ENCODE data around the gene PTPA. TPM values are rescaled to one million over a fixed set of nuclear protein-coding genes. Genes with fewer than 3 reads are reported as not detected.

Gene PTPA
- 100 to 1,000 TPM in 2 of 6 donors, 10 to 100 TPM in 4; 48.2 to 130 (median 67.2) TPM for total RNA-seq

- DNase-seq (peak; percentile 98 to 100), ATAC-seq (ENCODE audit: low FRiP score in 2 of 2) (peak; percentile 95)
- peaks cover 0 to 18% (median 9%) of the 10 kb centered on the region in 4 donors for H3K36me3 ChIP-seq
- H3K27me3 ChIP-seq = no peaks in the 10 kb centered on the region
- H3K27ac ChIP-seq = peak within 1 kb of the TSS; percentile 82 to 95 (median 94)
- 0 to 1% methylated on average over 17 to 56 of the region's 77 CpGs for WGBS, 2 donors
- peak; percentile 88 to 94 for TF ChIP-seq POLR2AphosphoS5 (IDR thresholded peaks at IDR 0.05)
- TF ChIP-seq, protein P1, sequence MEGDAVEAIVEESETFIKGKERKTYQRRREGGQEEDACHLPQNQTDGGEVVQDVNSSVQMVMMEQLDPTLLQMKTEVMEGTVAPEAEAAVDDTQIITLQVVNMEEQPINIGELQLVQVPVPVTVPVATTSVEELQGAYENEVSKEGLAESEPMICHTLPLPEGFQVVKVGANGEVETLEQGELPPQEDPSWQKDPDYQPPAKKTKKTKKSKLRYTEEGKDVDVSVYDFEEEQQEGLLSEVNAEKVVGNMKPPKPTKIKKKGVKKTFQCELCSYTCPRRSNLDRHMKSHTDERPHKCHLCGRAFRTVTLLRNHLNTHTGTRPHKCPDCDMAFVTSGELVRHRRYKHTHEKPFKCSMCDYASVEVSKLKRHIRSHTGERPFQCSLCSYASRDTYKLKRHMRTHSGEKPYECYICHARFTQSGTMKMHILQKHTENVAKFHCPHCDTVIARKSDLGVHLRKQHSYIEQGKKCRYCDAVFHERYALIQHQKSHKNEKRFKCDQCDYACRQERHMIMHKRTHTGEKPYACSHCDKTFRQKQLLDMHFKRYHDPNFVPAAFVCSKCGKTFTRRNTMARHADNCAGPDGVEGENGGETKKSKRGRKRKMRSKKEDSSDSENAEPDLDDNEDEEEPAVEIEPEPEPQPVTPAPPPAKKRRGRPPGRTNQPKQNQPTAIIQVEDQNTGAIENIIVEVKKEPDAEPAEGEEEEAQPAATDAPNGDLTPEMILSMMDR (IDR thresholded peaks at IDR 0.05) = peak in 2 of 6 experiments; percentile 32 to 38
- no peak for TF ChIP-seq EP300 (IDR thresholded peaks at IDR 0.05)
- peak in 3 of 4 donors; percentile 82 to 95 (median 92) for TF ChIP-seq POLR2A (IDR thresholded peaks at IDR 0.05)
- peaks cover 20 to 44% (median 32%) of the 10 kb centered on the region in 4 donors for H3K4me1 ChIP-seq
- no peaks in the 10 kb centered on the region for H3K9me3 ChIP-seq
- peak within 1 kb of the TSS; percentile 65 to 97 (median 96) for H3K4me3 ChIP-seq
Measured at GRCh38 chr9:129110740-129111527, at the start of gene PTPA, which contains the start of gene CRAT. TSS of gene PTPA (plus strand) at chr9:129111415. CDS start at chr9:129111601, 186 bp downstream. TSS of gene CRAT (minus strand) at chr9:129110793. CDS start at chr9:129110509, 284 bp downstream.

DNA sequence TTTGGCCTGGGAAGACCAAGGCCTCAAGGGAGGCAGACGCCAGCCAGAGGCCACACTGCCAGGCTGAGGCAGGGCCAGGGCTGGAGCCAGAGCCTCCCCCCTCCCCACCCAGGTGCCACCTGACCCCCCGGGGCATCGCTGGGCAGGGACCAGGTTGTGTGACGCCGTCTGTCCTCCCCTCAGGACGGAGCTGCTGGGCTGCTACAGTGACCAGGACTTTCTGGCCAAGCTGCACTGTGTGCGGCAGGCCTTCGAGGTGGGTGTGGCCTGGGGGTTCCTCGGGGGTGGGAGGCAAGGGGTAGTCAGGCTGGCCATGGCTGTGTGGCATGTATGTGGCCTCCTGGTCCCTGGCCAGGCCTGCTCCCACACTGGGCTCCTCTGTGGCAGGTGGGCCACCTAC, 48.2 kb upstream of the PTPA start:
- 85% methylated on average over 7 of the region's 9 CpGs; no CpG with 5 or more reads in 1 of the 2 donors for WGBS, 2 donors
- ATAC-seq (ENCODE audit: low FRiP score in 2 of 2) = no peak
- H3K27me3 ChIP-seq = no peaks in the 10 kb centered on the region
- H3K4me3 ChIP-seq = no peak overlapping the region
- H3K27ac ChIP-seq = no peak overlapping the region
- DNase-seq = no peak
- H3K36me3 ChIP-seq = peaks cover 6 to 83% (median 64%) of the 10 kb centered on the region in 4 donors
- H3K9me3 ChIP-seq = no peaks in the 10 kb centered on the region
- H3K4me1 ChIP-seq = no peaks in the 10 kb centered on the region
- TF ChIP-seq, protein P1 (IDR thresholded peaks at IDR 0.05) = no peak
- TF ChIP-seq POLR2A (IDR thresholded peaks at IDR 0.05) = no peak
- TF ChIP-seq EP300 (IDR thresholded peaks at IDR 0.05) = no peak
- TF ChIP-seq POLR2AphosphoS5 (IDR thresholded peaks at IDR 0.05) = no peak

DNA sequence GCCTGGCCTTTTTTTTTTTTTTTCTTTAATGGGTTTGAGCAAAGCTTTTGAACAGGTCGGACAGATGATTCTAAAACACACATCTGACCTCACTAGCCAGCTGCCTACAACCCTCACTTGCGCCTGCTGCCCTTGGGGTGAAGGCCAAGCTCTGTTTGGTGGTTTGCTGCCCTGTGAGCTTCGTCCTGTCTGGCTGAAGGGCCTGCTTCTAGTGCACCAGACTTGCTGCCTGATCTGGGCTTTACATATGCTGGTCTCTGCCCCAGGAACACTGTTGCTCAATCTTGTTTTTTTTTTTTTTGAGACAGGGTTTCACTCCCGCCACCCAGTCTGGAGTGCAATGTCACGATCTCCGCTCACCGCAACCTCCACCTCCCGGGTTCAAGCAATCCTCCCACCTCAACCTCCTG, 46.7 kb upstream of the PTPA start:
- Histone ChIP-seq H3K9me3 (no peaks in the 10 kb centered on the region), H3K27me3 (no peaks in the 10 kb centered on the region), H3K36me3 (peaks cover 6 to 87% (median 70%) of the 10 kb centered on the region in 4 donors), H3K27ac (no peak overlapping the region), H3K4me1 (peaks cover 0 to 6% (median 2%) of the 10 kb centered on the region in 4 donors), H3K4me3 (no peak overlapping the region)
- WGBS, 2 donors = 87 to 93% methylated on average over 8 of the region's 8 CpGs
- ATAC-seq (ENCODE audit: low FRiP score in 2 of 2) (no peak), DNase-seq (no peak)
- TF ChIP-seq POLR2A (IDR thresholded peaks at IDR 0.05) = no peak
- TF ChIP-seq POLR2AphosphoS5 (IDR thresholded peaks at IDR 0.05) = no peak
- no peak for TF ChIP-seq EP300 (IDR thresholded peaks at IDR 0.05)
- TF ChIP-seq, protein P1 (IDR thresholded peaks at IDR 0.05) = no peak

DNA sequence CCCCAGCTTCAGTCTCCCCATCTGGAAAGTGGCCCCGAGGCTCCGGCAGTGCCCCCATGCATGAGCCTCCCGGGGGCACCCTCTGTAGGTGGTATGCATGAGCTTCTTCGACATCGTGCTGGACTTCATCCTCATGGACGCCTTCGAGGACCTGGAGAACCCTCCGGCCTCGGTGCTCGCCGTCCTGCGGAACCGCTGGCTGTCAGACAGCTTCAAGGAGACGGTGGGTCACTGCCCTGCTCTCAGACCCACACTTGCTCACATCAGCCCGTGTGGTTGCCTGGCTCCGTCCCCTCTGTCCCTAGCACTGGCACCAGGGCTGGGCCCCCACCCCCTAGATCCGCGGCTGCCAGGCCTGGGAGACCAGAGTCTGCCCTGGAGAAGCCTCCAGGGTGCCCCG, 43.1 kb upstream of the PTPA start:
- ATAC-seq (ENCODE audit: low FRiP score in 2 of 2) (no peak), DNase-seq (no peak)
- Histone ChIP-seq H3K4me1 (peaks cover 0 to 6% (median 2%) of the 10 kb centered on the region in 4 donors), H3K4me3 (no peak overlapping the region), H3K27me3 (no peaks in the 10 kb centered on the region), H3K27ac (no peak overlapping the region), H3K9me3 (no peaks in the 10 kb centered on the region), H3K36me3 (peaks cover 0 to 61% (median 48%) of the 10 kb centered on the region in 4 donors)
- TF ChIP-seq POLR2A (IDR thresholded peaks at IDR 0.05) (no peak), POLR2AphosphoS5 (IDR thresholded peaks at IDR 0.05) (no peak), EP300 (IDR thresholded peaks at IDR 0.05) (no peak)
- TF ChIP-seq, protein P1 (IDR thresholded peaks at IDR 0.05) = no peak
- 90 to 92% methylated on average over 4 to 17 of the region's 19 CpGs for whole genome bisulfite sequencing, 2 donors
